Skeletal muscle cell (primary cell): ENCODE measurements around the gene MINDY4B.

Source experiments
- DNase-seq: peaks from one replicate; pipeline ENCODE4 v3.0.0-alpha.2; 2010; ENCODE audit warnings: low read depth
- H3K4me3 ChIP-seq: 2 replicates; pipeline ENCODE4 v1.5.1; 2011; ENCODE audit warnings: low read depth, mild to moderate bottlenecking, control low read depth, low read length, moderate library complexity

The MINDY4B gene

GRCh38 chr3:150905339-150905738 is at the start of gene MINDY4B:
TSS of gene MINDY4B (minus strand) at chr3:150905439. CDS start at chr3:150905439, 0 bp downstream.
- no peak within 1 kb of the TSS for H3K4me3 ChIP-seq
- DNase-seq, result no peak

DNA sequence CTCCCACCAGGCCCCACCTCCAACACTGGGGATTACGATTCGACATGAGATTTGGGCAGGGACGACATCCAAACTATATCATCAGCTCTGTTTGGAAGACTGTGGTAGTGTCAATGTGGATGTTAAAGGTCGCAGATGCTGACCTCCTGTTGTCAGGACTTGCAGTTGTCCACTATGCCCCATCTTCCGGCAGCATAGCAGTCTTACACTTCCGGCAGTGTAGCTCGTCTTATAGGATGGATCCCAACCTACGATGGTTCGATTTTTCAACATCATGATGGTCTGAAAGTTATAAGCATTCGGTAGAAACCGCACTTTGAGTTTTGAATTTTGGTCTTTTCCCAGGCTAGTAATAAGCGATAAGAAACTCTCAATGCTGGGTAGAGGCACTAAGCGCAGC is 46.7 kb upstream of the MINDY4B start:
- no peak overlapping the region for H3K4me3 ChIP-seq
- DNase-seq, result no peak

GRCh38 chr3:150945226-150946032 is 40.2 kb upstream of the MINDY4B start:
- H3K4me3 ChIP-seq, result no peak overlapping the region
- DNase-seq, result peak; percentile 53

DNA sequence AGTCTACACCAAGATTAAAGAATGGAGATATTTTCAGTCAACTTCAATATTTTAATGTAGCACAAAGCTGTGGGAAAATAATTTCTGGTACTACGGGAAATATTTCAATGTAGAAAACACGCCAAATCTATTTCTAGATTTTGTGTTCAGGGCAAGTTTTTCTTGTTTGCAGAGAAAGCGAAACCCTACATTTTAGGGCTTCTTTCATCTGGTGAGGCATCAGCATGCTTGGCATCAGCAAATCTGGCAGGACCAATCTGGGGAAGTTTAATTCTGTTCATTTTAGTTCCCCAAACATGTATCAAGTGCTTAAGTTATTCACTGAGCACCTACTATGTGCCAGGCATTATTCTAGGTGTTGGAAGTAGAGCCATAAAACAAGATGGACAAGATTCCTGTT is 37.0 kb upstream of the MINDY4B start:
- H3K4me3 ChIP-seq, result no peak overlapping the region
- no peak for DNase-seq

DNA sequence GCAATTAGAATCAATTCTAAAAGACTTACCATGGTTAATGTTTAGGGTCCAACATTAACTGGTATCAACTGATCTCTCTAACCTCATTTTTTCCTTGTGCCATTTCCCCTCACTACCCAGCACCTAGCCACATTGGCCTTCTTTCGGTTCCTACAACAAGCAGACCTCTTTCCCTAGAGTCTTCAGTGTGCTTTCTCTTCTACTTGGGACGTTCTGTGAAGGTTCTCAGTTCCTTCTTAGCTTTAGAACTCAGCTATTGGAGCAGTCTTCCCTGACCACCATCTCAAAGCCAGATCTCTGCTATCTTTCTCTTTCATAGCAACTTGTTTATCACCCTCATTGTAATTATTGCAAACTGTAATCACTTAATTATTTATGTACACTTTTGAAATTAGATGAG is 31.5 kb upstream of the MINDY4B start:
- no peak overlapping the region for H3K4me3 ChIP-seq
- no peak for DNase-seq

- H3K4me3 ChIP-seq, result no peak overlapping the region
- DNase-seq, result no peak
These were observed 28.3 kb upstream of the MINDY4B start for GRCh38 chr3:150933473-150933995.

DNA sequence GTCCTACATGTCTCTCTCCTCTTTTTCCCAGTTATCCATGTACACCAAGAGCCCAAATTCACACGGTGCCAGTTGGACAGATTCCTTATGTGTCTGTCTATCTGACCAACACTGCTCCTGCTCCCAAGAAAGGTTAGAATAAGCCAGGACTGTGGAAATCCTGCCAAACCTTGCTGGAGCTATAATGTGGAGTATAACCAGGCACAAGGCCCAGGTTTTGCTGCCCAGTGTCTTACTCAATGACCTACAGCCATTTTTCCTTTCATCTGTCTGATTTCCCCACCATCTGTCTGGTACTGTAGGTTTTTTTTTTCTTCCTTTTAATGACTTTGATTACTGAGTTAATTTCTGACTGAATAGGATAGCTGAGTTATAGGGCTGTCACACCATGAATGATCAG is 26.5 kb upstream of the MINDY4B start:
- H3K4me3 ChIP-seq, result no peak overlapping the region
- no peak for DNase-seq

DNA sequence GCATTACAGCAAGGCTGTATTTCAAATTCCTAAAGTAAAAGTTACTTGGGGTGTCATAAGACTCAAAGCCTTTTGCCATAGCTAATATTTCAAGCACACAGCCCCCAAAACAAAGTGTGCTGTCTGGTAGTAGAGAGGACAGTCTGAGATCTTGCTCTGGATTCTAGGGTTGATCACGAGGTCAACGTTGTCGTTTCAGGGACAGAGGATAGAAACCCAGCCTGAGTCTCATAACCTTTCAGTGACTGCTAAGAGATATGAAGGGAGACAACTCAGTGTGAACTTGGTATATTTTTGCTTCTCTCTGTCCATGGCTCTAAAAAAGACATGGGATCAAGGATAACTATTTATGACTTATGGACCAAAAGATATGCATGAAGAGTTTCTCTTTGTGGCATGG is 25.6 kb upstream of the MINDY4B start:
- DNase-seq, result no peak
- H3K4me3 ChIP-seq, result no peak overlapping the region

DNA sequence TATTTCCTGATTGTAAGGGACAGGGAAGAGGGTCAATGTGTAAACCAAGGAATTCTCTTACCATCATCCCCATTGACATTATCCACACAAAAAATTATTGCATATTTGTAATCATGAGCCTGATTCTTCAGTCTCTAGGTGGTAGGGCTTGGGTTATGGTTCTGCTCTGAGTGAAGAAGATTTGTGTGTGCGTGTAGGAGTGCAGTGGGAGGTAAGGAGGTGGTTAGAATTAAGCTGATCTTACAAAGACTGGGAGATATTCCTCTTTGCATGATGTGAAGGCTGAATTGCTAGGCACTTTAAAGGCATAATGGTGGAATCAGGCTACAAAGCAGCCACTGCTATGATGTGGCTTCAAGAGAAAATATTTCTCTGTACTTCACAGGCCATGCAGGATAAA is 23.0 kb upstream of the MINDY4B start:
- no peak overlapping the region for H3K4me3 ChIP-seq
- no peak for DNase-seq

GRCh38 chr3:150926328-150926727 is 21.1 kb upstream of the MINDY4B start:
- no peak for DNase-seq
- no peak overlapping the region for H3K4me3 ChIP-seq

DNA sequence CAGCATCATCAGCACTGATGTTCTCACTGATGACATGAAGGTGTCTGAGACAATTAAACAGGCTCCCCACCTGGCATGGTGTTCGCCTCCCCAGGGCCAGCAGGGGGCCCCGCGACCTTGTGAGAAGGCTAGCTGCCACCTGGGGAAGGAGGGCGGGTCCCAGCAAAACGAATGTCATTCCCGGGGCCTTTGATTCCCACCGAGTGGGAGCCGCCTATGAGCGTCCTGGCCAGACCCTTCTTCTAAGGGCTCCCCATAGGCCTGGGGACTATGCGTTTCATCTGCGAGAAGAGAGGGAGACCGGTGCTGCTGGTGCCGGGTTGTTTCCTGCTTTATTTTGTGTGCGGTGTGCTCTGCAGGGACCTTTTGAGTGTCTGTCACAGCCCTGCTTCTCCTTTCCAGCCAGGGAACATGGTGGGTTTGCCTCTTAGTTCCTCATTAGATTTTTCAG is 20.5 kb upstream of the MINDY4B start:
- no peak for DNase-seq
- H3K4me3 ChIP-seq, result peak overlapping the region; percentile 15

DNA sequence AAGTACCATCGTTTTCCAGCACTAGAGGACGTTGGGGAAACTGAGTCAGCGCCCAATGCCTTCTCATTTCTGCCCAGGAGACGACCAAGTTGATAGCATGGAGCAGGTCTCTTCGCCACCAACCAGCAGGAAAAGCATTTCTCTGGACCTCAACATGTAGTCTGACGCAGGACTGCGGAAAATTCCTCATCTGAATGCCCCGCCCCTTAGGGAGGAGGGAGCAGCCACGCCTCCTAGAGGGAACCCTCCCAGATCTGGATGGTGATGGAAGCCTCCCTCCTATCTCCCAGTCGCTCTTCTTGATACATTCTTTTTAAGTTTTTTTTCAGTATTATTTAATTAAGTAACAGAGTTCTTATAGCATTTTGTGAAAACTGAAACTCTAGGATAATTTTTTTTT is 17.4 kb upstream of the MINDY4B start:
- no peak overlapping the region for H3K4me3 ChIP-seq
- DNase-seq, result no peak

DNA sequence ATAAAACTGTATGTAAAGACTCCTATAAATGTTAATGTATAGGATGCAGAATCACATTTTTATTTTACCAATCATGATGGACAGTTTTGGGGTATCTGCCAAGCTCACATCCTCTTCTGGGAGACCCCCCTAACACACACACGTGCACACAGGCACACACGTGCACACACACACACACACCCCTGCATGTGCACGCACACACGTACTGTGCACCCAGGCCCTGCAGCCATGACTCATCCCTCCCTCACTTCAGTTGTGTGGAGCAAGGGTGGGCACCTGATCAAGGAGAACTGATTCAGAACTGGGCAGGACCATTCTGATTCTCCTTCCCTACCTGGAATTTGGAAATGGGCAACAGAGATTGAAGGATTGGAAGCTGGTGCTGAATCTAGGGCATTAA is 16.0 kb upstream of the MINDY4B start:
- no peak for DNase-seq
- no peak overlapping the region for H3K4me3 ChIP-seq

GRCh38 chr3:150920236-150920635 is 15.0 kb upstream of the MINDY4B start:
- DNase-seq, result no peak

DNA sequence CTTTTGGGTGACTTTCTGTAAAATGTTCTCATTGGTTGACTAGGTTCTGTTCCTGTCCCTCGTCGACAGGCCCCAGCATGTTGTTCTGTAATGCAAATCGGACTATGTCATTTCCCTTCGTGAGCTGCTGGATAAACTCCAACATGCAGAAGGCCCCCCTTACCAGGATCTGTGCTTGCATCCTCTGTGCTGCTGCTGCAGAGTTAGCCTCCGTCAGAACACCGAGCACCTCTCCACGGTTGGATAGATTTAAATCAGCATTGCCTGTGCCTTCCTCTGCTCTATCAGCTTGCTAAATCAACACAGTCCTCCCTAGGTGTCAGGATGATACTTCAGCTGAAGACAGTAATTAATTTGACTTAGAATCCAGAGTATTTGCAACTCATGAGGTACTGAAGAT is 12.7 kb upstream of the MINDY4B start:
- no peak for DNase-seq
- H3K4me3 ChIP-seq, result no peak overlapping the region

More at GRCh38 chr3:150920236-150920635, 15.0 kb upstream of the MINDY4B start:
- H3K4me3 ChIP-seq, result no peak overlapping the region

DNA sequence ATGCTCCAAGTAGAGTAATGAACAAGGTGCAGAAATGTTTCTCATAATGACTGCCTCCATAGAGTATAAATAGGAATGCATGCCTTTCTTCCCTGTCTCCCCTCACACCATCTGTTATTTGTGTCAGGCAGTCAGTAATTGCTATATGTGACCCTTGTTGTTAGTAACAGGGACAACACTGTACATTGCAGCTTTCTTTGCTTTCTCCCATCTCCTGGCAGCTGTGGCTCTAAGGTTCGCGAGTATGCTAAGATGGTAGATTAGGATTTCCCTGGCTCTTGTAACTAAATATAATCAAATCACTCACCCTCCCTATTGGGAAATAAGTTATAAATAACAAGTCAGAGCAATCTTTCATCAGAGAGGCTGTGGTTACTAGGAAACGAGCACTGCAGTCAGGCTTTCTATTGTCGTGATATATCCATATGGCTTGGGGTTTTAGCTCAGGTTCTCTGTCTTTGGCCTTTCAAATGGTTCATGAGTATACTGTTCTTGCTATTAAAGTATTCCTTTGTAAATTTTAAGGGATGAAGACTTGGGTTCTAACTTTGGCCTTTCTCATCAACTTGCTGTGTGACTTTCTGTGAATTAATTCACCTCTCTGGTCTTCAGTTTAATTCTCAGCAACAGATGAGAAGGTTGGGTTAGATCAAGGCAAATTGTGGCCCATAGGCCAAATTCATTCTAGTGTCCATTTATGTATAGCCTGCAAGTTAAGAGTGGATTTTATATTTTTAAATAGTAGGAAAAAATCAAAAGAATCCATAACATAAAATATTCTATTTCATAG is 8.1 kb upstream of the MINDY4B start:
- H3K4me3 ChIP-seq, result no peak overlapping the region
- no peak for DNase-seq

GRCh38 chr3:150912501-150912900 is 7.3 kb upstream of the MINDY4B start:
- DNase-seq, result no peak
- H3K4me3 ChIP-seq, result no peak overlapping the region

- H3K4me3 ChIP-seq, result no peak overlapping the region
- DNase-seq, result no peak
These were observed 6.5 kb upstream of the MINDY4B start for GRCh38 chr3:150911771-150912170.

- no peak overlapping the region for H3K4me3 ChIP-seq
- no peak for DNase-seq
These were observed 1.2 kb upstream of the MINDY4B start for GRCh38 chr3:150906461-150906860.

GRCh38 chr3:150905746-150906145 is 507 bp upstream of the MINDY4B start:
- DNase-seq, result no peak
- no peak overlapping the region for H3K4me3 ChIP-seq
